Measurements from ENCODE around the gene ZBTB37.
"Not testable (repeated sequence)": the region's sequence is repeated elsewhere in the genome, so short reads cannot be mapped to it uniquely, and the experiment has no call there.

The ZBTB37 gene

DNA sequence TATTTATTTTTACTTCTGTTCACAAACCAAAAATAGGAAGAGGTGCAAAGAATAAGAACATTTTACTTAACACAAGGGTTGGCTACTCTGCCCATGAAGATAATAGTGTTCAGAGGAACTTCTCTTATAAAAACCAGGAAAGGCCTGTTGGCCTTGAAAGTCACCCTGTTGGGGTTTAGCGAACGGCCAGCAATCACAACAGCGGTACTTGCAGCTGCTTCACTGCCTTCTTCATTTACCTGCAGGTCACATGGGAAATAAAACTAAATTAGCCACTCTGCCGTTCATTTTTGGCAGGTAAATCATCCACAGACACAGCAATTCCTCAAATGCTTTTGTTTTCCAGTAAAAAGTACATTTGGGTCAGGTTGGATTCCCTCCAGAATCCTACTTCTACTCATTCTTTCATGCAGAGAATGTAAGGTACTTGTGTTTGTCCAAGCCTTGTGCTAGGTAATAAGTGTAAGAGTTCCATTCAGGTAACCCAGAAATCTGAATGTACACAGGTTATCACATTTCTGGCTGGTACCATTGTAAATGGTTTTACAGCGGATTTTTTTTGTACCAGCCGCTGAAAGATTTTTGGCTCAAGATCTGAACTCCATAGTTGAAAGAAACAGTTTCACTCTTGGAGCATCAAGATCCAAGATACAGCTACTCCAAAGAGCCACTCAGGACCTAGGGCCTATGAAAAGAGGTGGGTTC is 35.8 kb downstream of the ZBTB37 start:
- DNase-seq (ENCODE audit: low read depth in 1 of 2, low spot score in 1 of 2): no peak

DNA sequence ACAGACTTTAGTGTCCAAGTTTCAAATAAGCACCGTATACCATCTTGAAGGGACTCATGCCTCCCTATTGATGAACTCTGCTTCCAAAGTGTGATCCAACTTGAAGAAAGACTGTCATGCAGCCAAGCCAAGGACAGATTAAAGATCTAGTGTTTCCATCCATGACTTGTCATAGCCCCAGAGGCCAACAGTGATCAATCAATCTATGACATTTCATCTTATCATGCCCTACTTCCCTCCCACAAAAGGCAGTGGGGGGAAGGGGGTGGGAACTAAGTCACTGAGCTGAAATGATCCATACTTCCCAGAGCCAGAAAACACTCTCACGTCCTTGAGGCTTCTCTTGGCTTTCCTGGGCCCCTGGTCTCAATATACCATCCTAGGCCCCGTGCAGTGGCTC is 44.9 kb downstream of the ZBTB37 start:
- no peak for DNase-seq (ENCODE audit: low read depth in 1 of 2, low spot score in 1 of 2)

DNA sequence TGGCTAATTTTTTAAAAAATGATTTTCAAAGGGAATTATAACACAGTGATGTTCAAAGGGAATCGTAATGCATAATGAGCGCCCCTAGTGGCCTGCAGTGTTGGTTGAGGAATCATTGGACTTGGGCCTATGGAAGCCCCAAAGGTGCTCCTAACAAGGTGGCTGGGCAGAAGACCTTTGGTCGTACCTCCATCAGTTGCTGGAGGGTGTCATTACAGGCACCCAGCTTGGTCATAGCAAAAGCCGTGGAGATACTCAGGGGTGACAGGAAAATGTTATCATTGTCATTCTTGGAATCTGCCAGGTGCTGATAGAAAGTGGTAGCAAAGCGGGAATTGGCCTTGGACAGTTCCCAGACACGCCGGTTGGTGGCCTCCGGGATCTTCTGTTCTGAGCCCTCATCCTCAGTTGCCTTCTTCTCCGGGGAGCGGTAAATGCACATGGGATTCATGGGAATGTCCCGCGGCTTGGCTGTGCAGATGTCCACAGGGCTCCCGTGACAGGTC is 46.2 kb downstream of the ZBTB37 start:
- no peak for DNase-seq (ENCODE audit: low read depth in 1 of 2, low spot score in 1 of 2)

DNA sequence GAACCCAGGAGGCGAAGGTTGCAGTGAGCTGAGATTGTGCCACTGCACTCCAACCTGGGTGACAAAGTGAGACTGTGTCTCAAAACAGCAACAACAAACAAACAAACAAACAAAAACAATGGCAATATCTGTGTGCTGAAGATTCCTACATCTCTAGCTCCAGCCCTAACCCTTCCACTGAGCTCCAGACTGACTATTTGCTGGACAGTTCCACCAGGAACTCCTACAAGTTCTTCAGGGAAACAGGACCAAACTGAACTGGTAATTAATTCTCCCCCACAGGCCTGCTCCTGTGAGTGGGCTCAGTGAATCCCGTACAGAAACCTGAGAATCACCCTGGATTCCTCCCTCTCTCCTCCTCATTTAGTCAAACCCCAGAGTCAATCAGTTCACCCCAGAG is 47.4 kb downstream of the ZBTB37 start:
- no peak for DNase-seq (ENCODE audit: low read depth in 1 of 2, low spot score in 1 of 2)

DNA sequence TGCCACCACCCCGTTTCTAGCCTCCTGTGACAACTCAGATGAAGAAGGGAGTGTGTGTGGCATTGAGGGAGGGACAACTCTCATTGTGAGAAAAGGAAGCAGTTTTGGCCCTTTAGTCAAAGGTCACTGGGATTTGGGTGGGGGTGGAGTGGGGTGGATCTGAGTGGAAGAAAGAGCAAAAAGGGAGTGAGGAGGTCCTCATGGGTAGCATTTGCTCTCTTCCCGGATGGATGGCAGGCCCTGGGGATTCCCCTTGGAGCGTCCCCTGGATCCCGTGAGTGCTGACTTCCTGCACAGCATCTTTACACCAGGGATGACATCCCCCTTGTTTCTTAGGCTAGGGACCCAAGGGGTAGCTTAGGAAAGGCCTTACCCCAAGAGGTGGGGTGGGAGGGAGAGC is 48.5 kb downstream of the ZBTB37 start:
- no peak for DNase-seq (ENCODE audit: low read depth in 1 of 2, low spot score in 1 of 2)

DNA sequence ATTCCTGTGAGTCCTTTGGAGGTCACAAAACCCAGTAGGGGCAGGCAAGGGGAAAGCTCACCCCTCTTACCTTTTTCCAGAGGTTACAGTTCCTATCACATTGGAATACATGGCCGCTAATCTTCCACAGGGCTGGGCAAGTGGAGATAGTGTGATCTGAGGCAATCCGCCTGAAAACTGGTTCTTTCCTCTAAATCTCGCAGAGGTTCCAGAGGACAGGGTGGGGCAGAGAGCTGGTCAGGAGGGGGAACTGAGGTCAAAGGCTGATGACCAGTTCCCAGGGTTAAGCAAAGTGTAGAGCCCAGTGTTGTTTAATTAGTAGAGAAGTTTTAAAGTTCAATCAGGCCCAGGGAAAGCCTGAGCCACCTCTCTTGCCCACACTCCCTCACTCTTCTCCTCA is 49.0 kb downstream of the ZBTB37 start, which contains the start of gene SERPINC1:
Gene SERPINC1, minus strand, starts transcription at position 179 of the 400 bp plus-strand sequence. Its CDS starts 68 bp downstream, at position 111.
- DNase-seq (ENCODE audit: low read depth in 1 of 2, low spot score in 1 of 2): no peak

DNA sequence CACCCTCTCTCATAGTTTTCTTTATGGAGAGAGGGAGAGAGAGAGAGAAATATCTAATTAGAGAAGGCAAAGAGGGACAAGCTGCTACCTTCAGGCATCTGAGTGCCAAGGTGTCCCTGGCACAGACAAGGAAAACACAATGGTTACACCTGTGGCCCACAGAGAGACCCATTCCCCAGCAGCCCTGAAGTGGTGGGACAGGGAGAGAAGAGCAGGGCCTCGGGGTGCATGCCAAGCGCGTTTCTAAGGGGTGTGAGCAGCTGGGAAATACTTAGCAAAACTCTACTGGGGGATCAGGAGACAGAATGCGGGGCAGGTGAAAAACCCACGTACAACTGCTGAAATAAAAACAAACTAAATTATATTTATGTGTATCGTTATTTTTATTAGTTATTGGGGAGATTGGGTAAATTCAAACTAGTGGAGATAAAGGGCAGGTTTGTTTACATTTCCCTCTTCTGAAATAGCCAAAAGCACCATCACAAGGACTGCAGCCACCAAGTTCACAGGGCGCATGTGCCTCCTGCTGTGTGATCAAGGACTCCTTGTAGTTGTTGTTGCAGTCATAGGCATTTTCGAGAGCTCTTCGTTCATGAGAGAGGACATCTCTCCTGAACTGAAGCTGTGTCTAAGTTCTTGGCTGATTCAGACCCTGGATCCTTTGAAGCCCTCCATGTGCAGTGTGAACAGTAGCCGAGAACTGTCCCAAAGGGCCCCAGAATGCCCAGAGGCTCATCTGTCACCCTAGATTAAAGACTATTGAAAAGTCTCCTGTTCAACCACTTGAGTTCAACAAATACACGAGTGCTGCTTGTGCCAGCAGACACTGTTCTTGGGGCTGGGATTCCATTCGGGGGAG is 49.7 kb downstream of the ZBTB37 start:
- DNase-seq (ENCODE audit: low read depth in 1 of 2, low spot score in 1 of 2): no peak

DNA sequence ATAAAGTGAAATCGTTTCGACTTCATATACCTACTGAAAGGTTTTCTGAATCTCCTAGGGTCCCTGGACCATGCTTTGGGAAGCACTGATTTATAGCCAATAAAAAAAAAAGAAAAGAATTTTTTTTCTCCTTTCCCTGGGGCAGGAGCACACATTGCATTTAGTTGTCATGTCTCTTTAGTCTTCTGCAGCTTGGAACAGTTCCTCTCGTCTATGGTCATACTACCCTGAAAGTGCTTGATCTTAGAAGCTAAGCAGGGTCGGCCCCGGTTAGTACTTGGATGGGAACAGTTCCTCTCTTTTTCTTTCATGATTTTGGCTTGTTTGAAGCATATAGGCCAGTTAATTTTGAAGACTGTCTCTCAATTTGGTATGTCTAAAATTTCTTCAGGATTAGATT is 52.7 kb downstream of the ZBTB37 start:
- DNase-seq (ENCODE audit: low read depth in 1 of 2, low spot score in 1 of 2): no peak

DNA sequence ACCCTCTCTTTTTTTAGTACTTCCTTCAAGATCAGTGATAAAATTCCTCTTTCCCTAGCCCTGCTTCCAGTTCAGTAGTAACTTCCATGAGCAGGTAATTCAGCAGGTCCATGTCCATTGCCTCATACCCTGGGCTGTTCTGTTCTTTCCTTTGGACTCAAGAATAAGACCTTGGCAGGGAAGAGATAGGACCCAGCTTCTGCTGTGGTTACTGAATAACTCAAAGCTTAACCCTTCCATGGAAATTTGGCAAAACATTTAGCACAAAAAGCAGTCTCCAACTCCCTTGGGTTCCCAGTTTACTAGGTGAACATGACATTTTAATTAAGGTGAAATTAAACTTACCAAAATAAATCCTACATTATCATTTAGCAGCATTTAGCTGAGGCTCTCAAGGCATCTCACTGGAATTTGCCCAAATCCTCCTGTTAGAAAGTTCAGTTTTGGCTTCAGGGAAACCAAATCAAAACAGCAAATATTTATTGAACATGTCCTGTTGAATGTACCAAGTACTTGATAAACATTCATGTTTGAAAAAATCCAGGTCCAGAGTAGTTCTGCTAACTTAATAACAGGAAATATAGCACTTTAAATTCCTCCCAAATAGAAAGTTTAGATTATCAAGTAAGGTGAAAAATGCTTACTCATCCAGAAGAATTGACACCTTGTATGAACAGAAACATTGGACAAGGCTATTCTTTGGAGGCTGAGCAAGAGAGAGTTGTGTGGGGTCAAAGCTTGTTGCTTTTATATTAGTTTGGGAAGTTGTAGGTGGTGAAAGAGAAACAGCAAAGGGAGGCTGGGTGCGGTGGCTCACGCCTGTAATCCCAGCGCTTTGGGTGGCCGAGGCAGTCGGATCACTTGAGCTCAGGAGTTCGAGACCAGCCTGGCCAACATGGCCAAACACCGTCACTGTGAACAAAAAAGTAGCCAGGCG is 57.4 kb downstream of the ZBTB37 start:
- DNase-seq (ENCODE audit: low read depth in 1 of 2, low spot score in 1 of 2): no peak

DNA sequence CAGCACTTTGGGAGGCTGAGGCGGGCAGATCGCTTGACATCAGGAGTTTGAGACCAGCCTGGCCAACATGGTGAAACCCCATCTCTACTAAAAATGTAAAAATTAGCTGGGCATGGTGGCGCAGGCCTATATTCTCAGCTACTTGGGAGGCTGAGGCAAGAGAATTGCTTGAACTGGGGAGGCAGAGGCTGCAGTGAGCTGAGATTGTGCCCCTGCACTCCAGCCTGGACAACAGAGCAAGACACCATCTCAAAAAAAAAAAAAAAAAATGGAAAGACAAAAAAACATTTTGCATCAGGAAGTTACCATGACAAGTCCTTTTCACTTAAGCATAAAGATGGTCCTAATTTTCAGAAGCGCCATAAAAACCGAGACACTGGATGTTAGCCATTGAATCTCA is 62.4 kb downstream of the ZBTB37 start:
- DNase-seq (ENCODE audit: low read depth in 1 of 2, low spot score in 1 of 2): not testable (repeated sequence)

DNA sequence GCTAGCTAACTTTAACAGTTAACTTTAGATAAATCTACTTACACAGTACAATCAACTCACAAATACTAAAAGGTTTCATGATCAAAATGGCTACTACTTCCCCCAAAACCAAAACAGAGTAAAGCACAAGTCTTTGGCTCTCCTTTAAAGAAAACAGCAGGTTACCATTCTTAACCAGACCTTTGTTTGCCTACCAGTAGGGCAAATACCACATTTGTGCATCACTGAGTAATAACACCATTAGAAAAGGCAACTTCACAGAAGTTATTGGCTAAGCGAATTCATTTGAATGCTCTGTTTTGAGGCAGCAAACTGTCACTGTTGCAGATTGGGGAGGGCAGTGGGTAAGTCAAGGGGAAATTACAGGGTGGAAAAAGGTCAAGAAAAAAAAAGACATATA is 66.3 kb downstream of the ZBTB37 start:
- no peak for DNase-seq (ENCODE audit: low read depth in 1 of 2, low spot score in 1 of 2)

DNA sequence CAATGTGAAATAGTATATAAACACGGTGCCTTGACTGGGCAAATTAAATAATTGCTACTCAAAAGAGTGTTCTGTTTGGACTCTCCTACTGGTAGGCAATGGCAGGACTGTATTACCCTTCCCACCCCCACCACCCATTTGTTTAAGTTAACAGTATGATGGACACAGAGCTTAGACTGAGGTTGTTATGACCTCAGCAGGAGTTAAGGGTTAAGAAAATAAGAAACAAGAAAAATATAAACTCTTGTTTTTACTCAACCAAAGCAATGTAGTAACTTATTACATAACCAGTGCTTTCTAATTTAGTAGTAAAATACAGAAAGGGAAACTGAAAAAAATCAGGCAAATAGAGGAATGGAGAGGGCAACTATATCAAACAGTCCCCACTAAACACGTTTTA is 68.9 kb downstream of the ZBTB37 start:
- DNase-seq (ENCODE audit: low read depth in 1 of 2, low spot score in 1 of 2): no peak

DNA sequence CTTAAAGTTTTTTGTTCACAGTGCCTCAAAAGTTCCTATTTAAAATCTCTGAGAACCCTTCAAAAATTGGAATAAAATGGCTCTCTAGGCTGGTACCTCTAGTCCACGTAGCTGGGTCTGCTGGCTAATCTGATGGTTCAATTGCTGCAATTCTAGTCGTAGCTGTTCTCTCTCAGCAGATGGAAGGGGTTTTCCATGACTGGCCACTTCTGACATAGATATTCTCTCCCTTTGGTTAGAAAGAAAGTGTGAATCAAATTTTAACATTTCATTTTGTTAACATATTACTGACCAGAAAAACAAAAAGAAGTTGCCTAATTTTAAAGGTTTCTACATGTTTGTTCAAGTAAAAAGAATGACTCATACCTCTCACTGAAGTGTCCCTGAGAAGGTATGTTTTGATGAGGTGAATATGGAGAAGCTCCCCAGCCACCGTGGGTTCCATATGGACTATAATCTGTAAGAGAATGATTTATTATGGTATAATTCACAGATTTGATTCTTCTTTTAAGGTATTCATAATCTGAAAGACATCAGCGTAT is 78.3 kb downstream of the ZBTB37 start:
- DNase-seq (ENCODE audit: low read depth in 1 of 2, low spot score in 1 of 2): no peak

DNA sequence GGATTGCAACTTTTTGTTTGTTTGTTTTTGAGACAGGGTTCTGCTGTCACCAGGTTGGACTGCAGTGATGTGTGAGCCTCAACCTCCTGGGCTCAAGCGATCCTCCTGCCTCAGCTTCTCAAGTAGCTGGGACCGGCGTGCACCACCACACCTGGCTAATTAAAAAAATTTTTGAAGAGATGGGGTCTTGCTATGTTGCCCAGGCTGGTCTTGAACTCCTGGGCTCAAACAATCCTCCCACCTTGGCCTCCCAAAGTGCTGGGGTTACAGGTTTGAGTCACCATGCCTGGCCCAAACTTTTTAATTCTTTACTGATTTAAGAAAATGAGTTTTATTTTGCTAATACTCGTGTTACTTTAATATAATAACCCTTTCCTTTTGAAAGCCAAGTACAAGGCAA is 80.4 kb downstream of the ZBTB37 start:
- DNase-seq (ENCODE audit: low read depth in 1 of 2, low spot score in 1 of 2): no peak

All from activated T-helper 1 cell treated with anti-CD3 and anti-CD28 coated beads, Interleukin-2, amount 50 U/mL, for 16 hours (primary cell).